Glomerular visceral epithelial cell (primary cell): ENCODE data around the gene GLDC.

Experiments used
- DNase-seq: peaks from one replicate; pipeline ENCODE4 v3.0.0-alpha.2; 2016; ENCODE audit errors: extremely low spot score

GLDC gene

GRCh38 chr9:6620796-6621195, 24.7 kb downstream of the GLDC start:
- no peak for DNase-seq

GRCh38 chr9:6620353-6620752, 25.2 kb downstream of the GLDC start:
- DNase-seq, result no peak

- no peak for DNase-seq
These were observed 25.6 kb downstream of the GLDC start for GRCh38 chr9:6619909-6620308.

- DNase-seq, result no peak
These were observed 28.5 kb downstream of the GLDC start for GRCh38 chr9:6616951-6617602.

GRCh38 chr9:6614489-6614888, 31.0 kb downstream of the GLDC start:
- DNase-seq, result peak; percentile 17

GRCh38 chr9:6611865-6612264, 33.7 kb downstream of the GLDC start:
- DNase-seq, result no peak

GRCh38 chr9:6610073-6610472, 35.5 kb downstream of the GLDC start:
- no peak for DNase-seq

- DNase-seq, result no peak
These were observed 36.0 kb downstream of the GLDC start for GRCh38 chr9:6609497-6610016.

- DNase-seq, result no peak
These were observed 40.3 kb downstream of the GLDC start for GRCh38 chr9:6605202-6605601.

GRCh38 chr9:6600426-6600825, 45.1 kb downstream of the GLDC start:
- DNase-seq, result no peak

- no peak for DNase-seq
These were observed 45.5 kb downstream of the GLDC start for GRCh38 chr9:6600006-6600405.

- no peak for DNase-seq
These were observed 47.2 kb downstream of the GLDC start for GRCh38 chr9:6598249-6598725.

- DNase-seq, result no peak
These were observed 52.7 kb downstream of the GLDC start for GRCh38 chr9:6592791-6593190.

GRCh38 chr9:6592231-6592630, 53.3 kb downstream of the GLDC start:
- DNase-seq, result no peak

GRCh38 chr9:6590772-6591384, 54.7 kb downstream of the GLDC start:
- DNase-seq, result no peak

- no peak for DNase-seq
These were observed 55.2 kb downstream of the GLDC start for GRCh38 chr9:6590334-6590733.

GRCh38 chr9:6584881-6585597, 60.5 kb downstream of the GLDC start:
- peak; percentile 34 for DNase-seq

GRCh38 chr9:6581253-6581652, 64.3 kb downstream of the GLDC start:
- no peak for DNase-seq

GRCh38 chr9:6579613-6580012, 65.9 kb downstream of the GLDC start:
- DNase-seq, result no peak

- DNase-seq, result no peak
These were observed 68.5 kb downstream of the GLDC start for GRCh38 chr9:6576987-6577386.

GRCh38 chr9:6575324-6576034, 70.0 kb downstream of the GLDC start:
- DNase-seq, result no peak

GRCh38 chr9:6567140-6567591, 78.4 kb downstream of the GLDC start:
- peak; percentile 80 for DNase-seq
